Measurements from ENCODE around the gene OSBP2. TPM values are rescaled to one million over a fixed set of nuclear protein-coding genes. Genes with fewer than 3 reads are reported as not detected.
A peak's percentile ranks its signal among the peaks of the same experiment; 100 is the strongest.

The OSBP2 gene
- total and polyA plus RNA-seq, 2 of the 13 experiments (the other 11 are each of a cell fraction or from before 2014, with no cell fraction given), result 5.0 to 7.7 TPM

DNA sequence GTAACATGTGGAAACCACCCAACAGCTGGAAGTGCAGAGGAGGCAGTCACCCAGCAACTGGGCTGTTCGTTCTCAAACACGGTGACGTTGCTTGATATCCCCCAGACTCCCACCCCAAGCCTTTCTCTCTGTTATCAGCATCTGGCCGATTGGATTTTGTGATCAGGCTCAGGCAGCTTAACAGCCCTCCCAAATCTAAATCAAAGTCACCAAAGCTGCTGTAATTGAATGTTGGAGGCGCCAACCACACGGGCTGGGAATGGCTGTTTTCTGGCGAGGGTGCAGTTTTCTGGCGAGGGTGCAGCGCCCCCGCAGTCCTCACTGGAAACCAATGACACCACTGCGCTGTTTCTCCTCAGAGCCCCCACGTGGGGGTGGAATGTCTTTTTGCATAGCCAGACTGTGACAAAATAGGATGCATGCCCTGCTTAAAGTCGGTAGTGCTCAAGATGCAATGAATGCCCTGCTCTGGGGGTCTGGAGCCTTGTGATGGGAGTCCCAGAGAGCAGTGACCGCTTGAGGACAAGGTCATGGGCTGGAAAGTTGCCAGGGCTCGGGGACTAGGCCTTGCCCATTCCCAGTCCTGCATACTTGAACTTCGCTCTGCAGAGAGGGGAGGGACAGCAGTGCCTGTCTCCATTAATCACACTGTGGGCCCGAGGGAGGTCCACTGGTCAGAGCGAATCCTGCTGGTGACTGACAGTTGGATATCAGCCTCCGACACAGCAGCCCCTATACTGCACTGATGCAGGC is 168.6 kb downstream of the OSBP2 start (continued):
- TF ChIP-seq E2F1 (CRISPR knock-in tag; IDR thresholded peaks at IDR 0.05) (no peak), ZNF646 (CRISPR knock-in tag; IDR thresholded peaks at IDR 0.05) (no peak), ZNF652 (CRISPR knock-in tag; IDR thresholded peaks at IDR 0.05; ENCODE audit: borderline replicate concordance, low read depth) (no peak), ATF7 (IDR thresholded peaks at IDR 0.05) (no peak), ATF7 (CRISPR knock-in tag; IDR thresholded peaks at IDR 0.05) (peak; percentile 38; the same call in 1 of the 2 replicates), SKI (IDR thresholded peaks at IDR 0.05; ENCODE audit: partially characterized antibody) (peak; percentile 91)
- TF ChIP-seq, protein P1, sequence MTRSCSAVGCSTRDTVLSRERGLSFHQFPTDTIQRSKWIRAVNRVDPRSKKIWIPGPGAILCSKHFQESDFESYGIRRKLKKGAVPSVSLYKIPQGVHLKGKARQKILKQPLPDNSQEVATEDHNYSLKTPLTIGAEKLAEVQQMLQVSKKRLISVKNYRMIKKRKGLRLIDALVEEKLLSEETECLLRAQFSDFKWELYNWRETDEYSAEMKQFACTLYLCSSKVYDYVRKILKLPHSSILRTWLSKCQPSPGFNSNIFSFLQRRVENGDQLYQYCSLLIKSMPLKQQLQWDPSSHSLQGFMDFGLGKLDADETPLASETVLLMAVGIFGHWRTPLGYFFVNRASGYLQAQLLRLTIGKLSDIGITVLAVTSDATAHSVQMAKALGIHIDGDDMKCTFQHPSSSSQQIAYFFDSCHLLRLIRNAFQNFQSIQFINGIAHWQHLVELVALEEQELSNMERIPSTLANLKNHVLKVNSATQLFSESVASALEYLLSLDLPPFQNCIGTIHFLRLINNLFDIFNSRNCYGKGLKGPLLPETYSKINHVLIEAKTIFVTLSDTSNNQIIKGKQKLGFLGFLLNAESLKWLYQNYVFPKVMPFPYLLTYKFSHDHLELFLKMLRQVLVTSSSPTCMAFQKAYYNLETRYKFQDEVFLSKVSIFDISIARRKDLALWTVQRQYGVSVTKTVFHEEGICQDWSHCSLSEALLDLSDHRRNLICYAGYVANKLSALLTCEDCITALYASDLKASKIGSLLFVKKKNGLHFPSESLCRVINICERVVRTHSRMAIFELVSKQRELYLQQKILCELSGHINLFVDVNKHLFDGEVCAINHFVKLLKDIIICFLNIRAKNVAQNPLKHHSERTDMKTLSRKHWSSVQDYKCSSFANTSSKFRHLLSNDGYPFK (CRISPR knock-in tag; IDR thresholded peaks at IDR 0.05; ENCODE audit: borderline replicate concordance), result no peak
- TF ChIP-seq, protein P2, sequence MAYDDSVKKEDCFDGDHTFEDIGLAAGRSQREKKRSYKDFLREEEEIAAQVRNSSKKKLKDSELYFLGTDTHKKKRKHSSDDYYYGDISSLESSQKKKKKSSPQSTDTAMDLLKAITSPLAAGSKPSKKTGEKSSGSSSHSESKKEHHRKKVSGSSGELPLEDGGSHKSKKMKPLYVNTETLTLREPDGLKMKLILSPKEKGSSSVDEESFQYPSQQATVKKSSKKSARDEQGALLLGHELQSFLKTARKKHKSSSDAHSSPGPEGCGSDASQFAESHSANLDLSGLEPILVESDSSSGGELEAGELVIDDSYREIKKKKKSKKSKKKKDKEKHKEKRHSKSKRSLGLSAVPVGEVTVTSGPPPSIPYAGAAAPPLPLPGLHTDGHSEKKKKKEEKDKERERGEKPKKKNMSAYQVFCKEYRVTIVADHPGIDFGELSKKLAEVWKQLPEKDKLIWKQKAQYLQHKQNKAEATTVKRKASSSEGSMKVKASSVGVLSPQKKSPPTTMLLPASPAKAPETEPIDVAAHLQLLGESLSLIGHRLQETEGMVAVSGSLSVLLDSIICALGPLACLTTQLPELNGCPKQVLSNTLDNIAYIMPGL (CRISPR knock-in tag; IDR thresholded peaks at IDR 0.05; ENCODE audit: borderline replicate concordance in 1 of 2, low read depth in 1 of 2), result peak in 1 of 2 experiments; percentile 49; a peak in 1 of 4 replicates
- TF ChIP-seq, protein P3, sequence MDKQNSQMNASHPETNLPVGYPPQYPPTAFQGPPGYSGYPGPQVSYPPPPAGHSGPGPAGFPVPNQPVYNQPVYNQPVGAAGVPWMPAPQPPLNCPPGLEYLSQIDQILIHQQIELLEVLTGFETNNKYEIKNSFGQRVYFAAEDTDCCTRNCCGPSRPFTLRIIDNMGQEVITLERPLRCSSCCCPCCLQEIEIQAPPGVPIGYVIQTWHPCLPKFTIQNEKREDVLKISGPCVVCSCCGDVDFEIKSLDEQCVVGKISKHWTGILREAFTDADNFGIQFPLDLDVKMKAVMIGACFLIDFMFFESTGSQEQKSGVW (CRISPR knock-in tag; IDR thresholded peaks at IDR 0.05; ENCODE audit: borderline replicate concordance), result no peak
- TF ChIP-seq, protein P4, sequence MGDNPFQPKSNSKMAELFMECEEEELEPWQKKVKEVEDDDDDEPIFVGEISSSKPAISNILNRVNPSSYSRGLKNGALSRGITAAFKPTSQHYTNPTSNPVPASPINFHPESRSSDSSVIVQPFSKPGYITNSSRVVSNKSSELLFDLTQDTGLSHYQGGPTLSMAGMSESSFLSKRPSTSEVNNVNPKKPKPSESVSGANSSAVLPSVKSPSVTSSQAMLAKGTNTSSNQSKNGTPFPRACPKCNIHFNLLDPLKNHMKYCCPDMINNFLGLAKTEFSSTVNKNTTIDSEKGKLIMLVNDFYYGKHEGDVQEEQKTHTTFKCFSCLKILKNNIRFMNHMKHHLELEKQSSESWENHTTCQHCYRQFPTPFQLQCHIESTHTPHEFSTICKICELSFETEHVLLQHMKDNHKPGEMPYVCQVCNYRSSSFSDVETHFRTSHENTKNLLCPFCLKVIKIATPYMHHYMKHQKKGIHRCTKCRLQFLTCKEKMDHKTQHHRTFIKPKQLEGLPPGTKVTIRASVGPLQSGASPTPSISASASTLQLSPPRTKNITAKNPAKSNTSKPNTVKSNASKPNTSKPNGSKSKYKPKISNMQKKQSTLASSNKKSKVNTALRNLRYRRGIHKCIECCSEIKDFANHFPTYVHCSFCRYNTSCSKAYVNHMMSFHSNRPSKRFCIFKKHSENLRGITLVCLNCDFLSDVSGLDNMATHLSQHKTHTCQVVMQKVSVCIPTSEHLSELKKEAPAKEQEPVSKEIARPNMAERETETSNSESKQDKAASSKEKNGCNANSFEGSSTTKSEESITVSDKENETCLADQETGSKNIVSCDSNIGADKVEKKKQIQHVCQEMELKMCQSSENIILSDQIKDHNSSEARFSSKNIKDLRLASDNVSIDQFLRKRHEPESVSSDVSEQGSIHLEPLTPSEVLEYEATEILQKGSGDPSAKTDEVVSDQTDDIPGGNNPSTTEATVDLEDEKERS (CRISPR knock-in tag; IDR thresholded peaks at IDR 0.05), result no peak
